GM10248 (cell line): ENCODE data around the gene CCDC192.

ENCODE experiments used
- CTCF ChIA-PET: fragments of 300-600 bp; sonication (Branson Sonifier 250); formaldehyde crosslinking; extraction: SDS; loops from one replicate; lab custom pipeline; 2021; ENCODE audit warnings: antibody characterized with exemption; lab: Yijun Ruan, JAX
- POLR2A ChIA-PET: fragments of 350-650 bp; sonication (Branson Sonifier 250); formaldehyde crosslinking; extraction: SDS; loops from one replicate; lab custom pipeline; 2020; ENCODE audit warnings: antibody characterized with exemption; lab: Yijun Ruan, JAX
- DNase-seq: peaks from one replicate; pipeline ENCODE4 v3.0.0; 2012; ENCODE audit errors: extremely low spot score
- TF ChIP-seq, protein P1 (sequence below): IDR thresholded peaks from 2 replicates; pipeline ENCODE4 v1.5.1; 2012; ENCODE audit warnings: mild to moderate bottlenecking, low read depth; ENCODE audit errors: extremely low read depth, missing control alignments, control extremely low read depth

CCDC192 gene

DNA sequence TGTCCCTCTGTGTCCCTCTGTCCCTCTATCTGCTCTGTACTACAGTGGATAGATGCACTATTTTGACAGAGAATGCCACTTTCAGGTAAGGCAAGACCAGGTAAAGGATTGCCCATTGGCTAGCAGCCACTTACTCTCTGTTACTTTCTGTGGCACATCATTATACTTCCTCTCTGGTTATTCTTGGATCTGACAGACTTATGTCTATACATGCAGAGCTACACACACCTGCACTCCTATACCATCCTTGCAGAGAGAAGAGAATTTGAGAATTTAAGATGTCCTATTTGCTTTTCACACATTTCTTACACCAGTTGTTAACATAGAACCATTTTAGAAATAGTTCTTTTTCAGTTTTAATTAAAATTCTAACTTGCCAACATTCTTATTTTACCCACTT lies 216.6 kb downstream of the CCDC192 start:
- CTCF ChIA-PET, result interaction anchor here (1.0 to 2.3 kb wide), 2 partner anchors 8 to 10 kb away, joined by 3 to 7 read pairs; no protein-coding TSS in a partner anchor
- TF ChIP-seq, protein P1, sequence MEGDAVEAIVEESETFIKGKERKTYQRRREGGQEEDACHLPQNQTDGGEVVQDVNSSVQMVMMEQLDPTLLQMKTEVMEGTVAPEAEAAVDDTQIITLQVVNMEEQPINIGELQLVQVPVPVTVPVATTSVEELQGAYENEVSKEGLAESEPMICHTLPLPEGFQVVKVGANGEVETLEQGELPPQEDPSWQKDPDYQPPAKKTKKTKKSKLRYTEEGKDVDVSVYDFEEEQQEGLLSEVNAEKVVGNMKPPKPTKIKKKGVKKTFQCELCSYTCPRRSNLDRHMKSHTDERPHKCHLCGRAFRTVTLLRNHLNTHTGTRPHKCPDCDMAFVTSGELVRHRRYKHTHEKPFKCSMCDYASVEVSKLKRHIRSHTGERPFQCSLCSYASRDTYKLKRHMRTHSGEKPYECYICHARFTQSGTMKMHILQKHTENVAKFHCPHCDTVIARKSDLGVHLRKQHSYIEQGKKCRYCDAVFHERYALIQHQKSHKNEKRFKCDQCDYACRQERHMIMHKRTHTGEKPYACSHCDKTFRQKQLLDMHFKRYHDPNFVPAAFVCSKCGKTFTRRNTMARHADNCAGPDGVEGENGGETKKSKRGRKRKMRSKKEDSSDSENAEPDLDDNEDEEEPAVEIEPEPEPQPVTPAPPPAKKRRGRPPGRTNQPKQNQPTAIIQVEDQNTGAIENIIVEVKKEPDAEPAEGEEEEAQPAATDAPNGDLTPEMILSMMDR, result no peak
- DNase-seq, result no peak
- POLR2A ChIA-PET, result interaction anchor here (0.6 kb wide), 1 partner anchor 80 kb away, joined by 3 read pairs; no protein-coding TSS in a partner anchor

DNA sequence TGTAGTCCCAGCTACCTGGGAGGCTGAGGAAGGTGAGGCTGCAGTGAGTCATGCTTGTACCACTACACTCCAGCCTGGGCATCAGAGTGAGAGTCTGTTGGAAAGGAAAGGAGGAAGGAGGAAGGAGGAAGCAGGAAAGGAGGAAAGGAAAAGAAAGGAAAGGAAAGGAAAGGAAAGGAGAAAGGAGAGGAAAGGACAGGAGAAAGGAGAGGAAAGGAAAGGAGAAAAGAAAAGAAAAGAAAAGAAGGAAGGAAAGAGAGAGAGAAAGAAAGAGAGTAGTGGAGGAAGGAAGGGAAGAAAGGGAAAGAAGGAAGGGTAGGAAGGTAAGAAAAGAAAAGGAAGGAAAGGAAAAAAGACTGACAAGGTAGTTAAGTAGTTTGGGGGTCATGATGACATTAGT lies 217.7 kb downstream of the CCDC192 start:
- ChIA-PET CTCF (interaction anchor here (1.2 kb wide), 1 partner anchor 9 kb away, joined by 5 read pairs; no protein-coding TSS in a partner anchor), POLR2A (no interaction called here)
- TF ChIP-seq, protein P1, result no peak
- DNase-seq, result no peak

DNA sequence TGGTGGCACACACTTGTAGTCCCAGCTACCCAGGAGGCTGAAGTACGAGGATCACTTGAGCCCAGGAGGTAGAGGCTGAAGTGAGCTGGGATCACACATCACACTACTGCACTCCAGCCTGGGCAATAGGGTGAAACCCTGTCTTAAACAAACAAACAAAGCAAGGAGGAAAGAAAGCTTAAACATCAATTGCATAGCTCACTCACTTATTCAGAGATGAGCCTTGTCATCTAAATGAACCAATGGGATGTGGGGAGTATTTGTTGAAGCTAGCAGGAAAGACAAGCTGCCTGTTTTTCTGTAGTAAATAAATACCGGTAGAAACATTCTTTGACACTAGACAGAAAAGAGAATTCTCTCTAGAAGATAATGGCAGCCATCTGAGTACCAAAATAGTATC lies 219.4 kb downstream of the CCDC192 start:
- TF ChIP-seq, protein P1, result no peak
- POLR2A ChIA-PET, result no interaction called here
- CTCF ChIA-PET, result interaction anchor here (1.0 to 2.2 kb wide), 6 partner anchors 9 to 55 kb away, joined by 3 to 7 read pairs (median 5); no protein-coding TSS in a partner anchor
- no peak for DNase-seq

GRCh38 chr5:127923804-127924570 lies 220.8 kb downstream of the CCDC192 start:
- ChIA-PET POLR2A (no interaction called here), CTCF (interaction anchor here (0.8 to 2.2 kb wide), 4 partner anchors 15 to 54 kb away, joined by 3 to 7 read pairs (median 4); no protein-coding TSS in a partner anchor)
- TF ChIP-seq, protein P1, result no peak
- no peak for DNase-seq

DNA sequence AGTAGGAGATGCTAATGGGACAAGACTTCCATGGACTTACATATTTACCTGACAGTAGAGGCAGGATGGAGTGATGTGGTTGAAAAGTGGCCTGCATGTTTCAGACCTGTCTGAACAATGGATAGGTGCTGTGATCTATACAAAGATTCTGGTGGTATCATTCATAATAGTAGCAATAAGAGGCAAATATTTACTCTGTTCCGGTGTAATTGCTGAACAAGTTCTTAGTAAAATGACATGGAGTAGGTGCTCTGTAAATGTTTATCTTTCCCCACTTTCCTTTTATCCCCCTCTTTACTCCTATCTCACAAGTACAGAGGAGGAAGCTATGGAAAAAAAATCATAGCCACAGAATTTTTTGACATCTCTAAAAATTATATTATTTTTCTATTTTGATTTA lies 221.4 kb downstream of the CCDC192 start:
- CTCF ChIA-PET, result no interaction called here
- POLR2A ChIA-PET, result no interaction called here
- TF ChIP-seq, protein P1, result no peak
- DNase-seq, result no peak

DNA sequence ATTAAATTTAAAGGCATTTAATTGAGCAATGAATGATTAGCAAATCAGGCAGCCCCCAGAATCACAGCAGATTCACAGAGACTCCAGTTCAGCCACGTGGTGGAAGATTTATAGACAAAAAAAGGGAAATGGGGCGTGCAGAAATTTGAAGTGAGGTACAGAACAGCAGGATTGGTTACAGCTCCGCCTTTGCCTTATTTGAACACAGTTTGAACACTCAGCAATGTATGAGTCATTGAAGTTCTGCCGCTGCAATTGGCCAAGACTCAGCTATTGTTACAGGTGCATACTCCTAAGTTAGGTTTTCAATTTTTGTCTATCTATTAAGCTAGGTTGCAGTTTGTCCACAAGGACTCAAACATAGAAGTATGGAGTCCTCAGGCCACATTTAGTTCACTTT lies 222.7 kb downstream of the CCDC192 start:
- POLR2A ChIA-PET, result no interaction called here
- no peak for DNase-seq
- CTCF ChIA-PET, result interaction anchor here (1.2 to 2.3 kb wide), 6 partner anchors 10 to 263 kb away, joined by 3 to 9 read pairs (median 4); no protein-coding TSS in a partner anchor
- TF ChIP-seq, protein P1, result no peak
